SK-N-SH (cell line): ENCODE data around the gene GAB2. TPM values are rescaled to one million over a fixed set of nuclear protein-coding genes. Genes with fewer than 3 reads are reported as not detected.

ENCODE experiments used
- CTCF ChIA-PET: fragments of 300-600, 350-600 bp; formaldehyde crosslinking; extraction: SDS; loops from one replicate; lab custom pipeline; 2021; lab: Yijun Ruan, JAX
- POLR2A ChIA-PET: fragments of 350-600 bp; sonication (Branson Sonifier 250); formaldehyde crosslinking; extraction: SDS; loops from one replicate; lab custom pipeline; 2020; ENCODE audit warnings: antibody characterized with exemption, inconsistent platforms; lab: Yijun Ruan, JAX
- DNase-seq: peaks from one replicate; pipeline ENCODE4 v3.0.0; 2012
- H2AFZ ChIP-seq: fragments of 200-600 bp; sonication (generic); 2 replicates; pipeline ENCODE4 v1.8.1; 2016; ENCODE audit warnings: antibody characterized with exemption, mild to moderate bottlenecking, low read depth
- H3F3A ChIP-seq: fragments of 200-600 bp; sonication (generic); replicated peaks from 2 replicates; pipeline ENCODE3; 2016; ENCODE audit warnings: antibody characterized with exemption, mild to moderate bottlenecking; ENCODE audit not compliant: insufficient read depth
- H3K27ac ChIP-seq, 2 experiments: fragments of 200-500 bp in 1 of 2; fragments of 200-600 bp in 1 of 2; sonication (Bioruptor generic) in 1 of 2; sonication (generic), shearing (Covaris generic) in 1 of 2; 2 replicates each; pipeline versions ENCODE4 v1.5.1 to v1.6.1; 2014 to 2016; ENCODE audit warnings: low read depth in 2 of 2, inconsistent platforms in 1 of 2, low read length in 1 of 2, mild to moderate bottlenecking in 1 of 2, mixed read lengths in 1 of 2
- H3K27me3 ChIP-seq: fragments of 200-600 bp; sonication (generic), shearing (Covaris generic); 2 replicates; pipeline ENCODE4 v1.6.1; 2016; ENCODE audit warnings: mixed run types; ENCODE audit not compliant: insufficient read depth
- H3K36me3 ChIP-seq, 2 experiments: fragments of 200-500 bp in 1 of 2; fragments of 200-600 bp in 1 of 2; sonication (Bioruptor generic) in 1 of 2; sonication (generic) in 1 of 2; replicated peaks in 1 of 2; 2 replicates each; pipeline versions ENCODE3 to v1.5.1; 2014 to 2016; ENCODE audit warnings: low read length in 1 of 2, mild to moderate bottlenecking in 1 of 2; ENCODE audit not compliant: insufficient read depth in 2 of 2, control insufficient read depth in 1 of 2
- H3K4me1 ChIP-seq, 2 experiments: fragments of 200-500 bp in 1 of 2; fragments of 200-600 bp in 1 of 2; sonication (Bioruptor generic) in 1 of 2; sonication (generic), shearing (Covaris generic) in 1 of 2; 2 replicates each; pipeline versions ENCODE4 v1.5.1 to v1.6.1; 2014 to 2016; ENCODE audit warnings: low read depth in 1 of 2, low read length in 1 of 2, mixed run types in 1 of 2; ENCODE audit not compliant: insufficient read depth in 2 of 2, control insufficient read depth in 1 of 2
- H3K4me2 ChIP-seq: fragments of 200-600 bp; sonication (generic), shearing (Covaris generic); 2 replicates; pipeline ENCODE4 v1.6.1; 2017; ENCODE audit warnings: mixed run types
- H3K4me3 ChIP-seq, 2 experiments: fragments of 200-500 bp in 1 of 2; fragments of 200-600 bp in 1 of 2; sonication (Bioruptor generic) in 1 of 2; sonication (generic), shearing (Covaris generic) in 1 of 2; 2 replicates each; pipeline versions ENCODE4 v1.5.1 to v1.8.1; 2014 to 2016; ENCODE audit warnings: low read depth in 2 of 2, inconsistent platforms in 1 of 2, low read length in 1 of 2, mild to moderate bottlenecking in 1 of 2, mixed read lengths in 1 of 2, moderate library complexity in 1 of 2
- H3K79me2 ChIP-seq: fragments of 200-600 bp; sonication (generic); 2 replicates; pipeline ENCODE4 v1.8.1; 2017; ENCODE audit warnings: mild to moderate bottlenecking; ENCODE audit not compliant: insufficient read depth
- H3K9ac ChIP-seq: fragments of 200-600 bp; sonication (generic); 2 replicates; pipeline ENCODE4 v1.6.1; 2017; ENCODE audit warnings: mixed run types
- H3K9me2 ChIP-seq: fragments of 200-600 bp; sonication (generic); 2 replicates; pipeline ENCODE4 v1.6.1; 2017; ENCODE audit warnings: mixed run types
- H3K9me3 ChIP-seq: fragments of 200-600 bp; sonication (generic); 2 replicates; pipeline ENCODE4 v1.6.1; 2017; ENCODE audit warnings: mixed run types, mild to moderate bottlenecking, moderate library complexity
- H4K20me1 ChIP-seq: fragments of 200-600 bp; sonication (generic); 2 replicates; pipeline ENCODE4 v1.6.1; 2017; ENCODE audit warnings: mild to moderate bottlenecking, mixed run types; ENCODE audit not compliant: insufficient read depth
- EP300 ChIP-seq, 2 experiments: IDR thresholded peaks; 2 replicates each; pipeline versions ENCODE4 v1.4.0 to v1.6.1; 2012; ENCODE audit warnings: borderline replicate concordance in 1 of 2, low read depth in 1 of 2, low read length in 1 of 2
- FOSL2 ChIP-seq: IDR thresholded peaks from 2 replicates; pipeline ENCODE4 v1.4.0; 2012; ENCODE audit warnings: low read depth, mild to moderate bottlenecking, moderate library complexity, borderline replicate concordance
- GATA2 ChIP-seq: sonication (generic); formaldehyde crosslinking; IDR thresholded peaks from 2 replicates; pipeline ENCODE4 v1.5.0; 2020; ENCODE audit warnings: mild to moderate bottlenecking, missing genetic modification reagents
- IRF3 ChIP-seq: fragments of 150-350 bp; IDR thresholded peaks from 2 replicates; pipeline ENCODE4 v1.6.1; 2016; ENCODE audit warnings: mild to moderate bottlenecking, low read depth, low read length
- JUND ChIP-seq: IDR thresholded peaks from 2 replicates; pipeline ENCODE4 v1.4.0; 2012
- MAX ChIP-seq: IDR thresholded peaks from 2 replicates; pipeline ENCODE4 v1.4.0; 2012; ENCODE audit warnings: low read depth
- MEF2A ChIP-seq: IDR thresholded peaks from 2 replicates; pipeline ENCODE4 v1.4.0; 2012; ENCODE audit warnings: low read depth, borderline replicate concordance
- NFIC ChIP-seq: IDR thresholded peaks from 2 replicates; pipeline ENCODE4 v1.4.0; 2012; ENCODE audit warnings: borderline replicate concordance
- NRF1 ChIP-seq: IDR thresholded peaks from 2 replicates; pipeline ENCODE4 v1.6.1; 2012; ENCODE audit warnings: low read depth, mild to moderate bottlenecking, low read length
- PBX3 ChIP-seq: IDR thresholded peaks from 2 replicates; pipeline ENCODE4; 2012
- POLR2AphosphoS5 ChIP-seq: IDR thresholded peaks from 2 replicates; pipeline ENCODE4 v1.6.1; 2012; ENCODE audit warnings: low read depth, low read length
- RAD21 ChIP-seq: IDR thresholded peaks from 2 replicates; pipeline ENCODE4 v1.6.1; 2012; ENCODE audit warnings: mild to moderate bottlenecking, low read length
- REST ChIP-seq: IDR thresholded peaks from 2 replicates; pipeline ENCODE4 v1.6.1; 2012; ENCODE audit warnings: mild to moderate bottlenecking, low read depth, low read length, moderate library complexity
- RFX5 ChIP-seq: IDR thresholded peaks from 2 replicates; pipeline ENCODE4 v1.6.1; 2012; ENCODE audit warnings: mild to moderate bottlenecking, improper control_type of control experiment, low read length
- SIN3A ChIP-seq: IDR thresholded peaks from 2 replicates; pipeline ENCODE4 v1.6.1; 2012; ENCODE audit warnings: low read depth, mild to moderate bottlenecking, low read length, moderate library complexity, borderline replicate concordance
- TAF1 ChIP-seq: IDR thresholded peaks from 2 replicates; pipeline ENCODE4 v1.6.1; 2012; ENCODE audit warnings: low read depth, mild to moderate bottlenecking, low read length, moderate library complexity, borderline replicate concordance
- USF1 ChIP-seq: IDR thresholded peaks from 2 replicates; pipeline ENCODE4 v1.4.0; 2012; ENCODE audit warnings: low read depth, borderline replicate concordance
- USF2 ChIP-seq: fragments of 150-350 bp; IDR thresholded peaks from 2 replicates; pipeline ENCODE4 v1.6.1; 2017; ENCODE audit warnings: antibody characterized with exemption, low read length, low read depth, borderline replicate concordance
- YY1 ChIP-seq: IDR thresholded peaks from 2 replicates; pipeline ENCODE4 v1.4.0; 2012; ENCODE audit warnings: low read depth, mild to moderate bottlenecking
- WGBS: methylation state at CpG from one replicate; pipeline ENCODE4 v1.1.6; 2017; ENCODE audit warnings: low lambda C conversion rate; 5-methylcytosine and 5-hydroxymethylcytosine counted together
- polyA plus RNA-seq, 3 experiments: library from polyadenylated mRNA; depleted of rRNA; stranded (reverse); fragments of >200 nt; gene quantifications; 2 replicates each; pipeline ENCODE4 v1.2.3, GENCODE V29; 2012

Gene GAB2
- polyA plus RNA-seq, 1 of the 3 experiments (the other 2 are of a cell fraction): 5.6 TPM

GRCh38 chr11:78355309-78355705 lies 62.3 kb downstream of the GAB2 start:
- no peak for DNase-seq
- no peak for TF ChIP-seq RAD21
- TF ChIP-seq EP300 (IDR thresholded peaks at IDR 0.05; ENCODE audit: borderline replicate concordance in 1 of 2, low read depth in 1 of 2, low read length in 1 of 2): no peak
- TF ChIP-seq SIN3A: no peak
- TF ChIP-seq REST: no peak
- TF ChIP-seq YY1: no peak
- TF ChIP-seq USF1: no peak
- TF ChIP-seq NRF1: no peak
- TF ChIP-seq POLR2AphosphoS5: no peak
- no peak for TF ChIP-seq NFIC
- TF ChIP-seq RFX5: no peak
- no peak for TF ChIP-seq JUND
- TF ChIP-seq GATA2: no peak
- no peak for TF ChIP-seq MAX
- TF ChIP-seq FOSL2: no peak
- no peak for TF ChIP-seq IRF3
- TF ChIP-seq MEF2A: no peak
- no peak for TF ChIP-seq TAF1
- no peak for TF ChIP-seq PBX3
- no peak for TF ChIP-seq USF2
- WGBS: 97% methylated on average over 6 of the region's 6 CpGs
- H3K4me3 ChIP-seq: no peak overlapping the region
- H3K9me2 ChIP-seq: no peaks in the 10 kb centered on the region
- ChIA-PET POLR2A (interaction anchor here (0.8 to 2.0 kb wide), 2 partner anchors 62 to 210 kb away, joined by 3 to 8 read pairs; partner anchors contain the start of gene GAB2), CTCF (interaction anchor here (0.8 to 1.8 kb wide), 5 partner anchors 60 to 210 kb away, joined by 3 to 9 read pairs (median 3); partner anchors contain the start of gene GAB2)
- no peaks in the 10 kb centered on the region for H4K20me1 ChIP-seq
- no peaks in the 10 kb centered on the region for H3K36me3 ChIP-seq
- no peaks in the 10 kb centered on the region for H3K9me3 ChIP-seq
- H2AFZ ChIP-seq: no peak overlapping the region
- H3K27ac ChIP-seq: peak overlapping the region in 1 of 2 experiments; percentile 91; a peak in 2 of 4 replicates
- H3K4me1 ChIP-seq: peaks cover 31 to 46% of the 10 kb centered on the region in 2 experiments; a peak in 3 of 4 replicates
- no peak overlapping the region for H3K4me2 ChIP-seq
- H3F3A ChIP-seq: no peaks in the 10 kb centered on the region
- H3K9ac ChIP-seq: no peak overlapping the region
- H3K79me2 ChIP-seq: peaks cover 22% of the 10 kb centered on the region; the same call in 1 of the 2 replicates
- H3K27me3 ChIP-seq: no peaks in the 10 kb centered on the region
